Fibroblast of the aortic adventitia (primary cell): Measurements from ENCODE around the gene DBNDD2. TPM values are rescaled to one million over a fixed set of nuclear protein-coding genes. Genes with fewer than 3 reads are reported as not detected.

Experiments
- DNase-seq: peaks from one replicate; pipeline ENCODE4 v3.0.0-alpha.2; 2010; ENCODE audit warnings: low read depth
- H3K4me3 ChIP-seq: 2 replicates; pipeline ENCODE4 v1.5.1; 2011; ENCODE audit warnings: low read depth, mild to moderate bottlenecking, control low read depth, low read length, moderate library complexity
- total RNA-seq: library from RNA; depleted of rRNA; stranded (reverse); fragments of >200 nt; gene quantifications from 2 replicates; pipeline ENCODE4 v1.2.3, GENCODE V29; 2012; ENCODE audit warnings: low replicate concordance
- TF ChIP-seq, protein P1 (sequence below): IDR thresholded peaks from 2 replicates; pipeline ENCODE4 v1.5.1; 2011; ENCODE audit warnings: mild to moderate bottlenecking, low read length, control low read depth, inconsistent platforms; ENCODE audit not compliant: insufficient read depth

Gene DBNDD2
- total RNA-seq, 1 donor = 4.6 TPM

DNA sequence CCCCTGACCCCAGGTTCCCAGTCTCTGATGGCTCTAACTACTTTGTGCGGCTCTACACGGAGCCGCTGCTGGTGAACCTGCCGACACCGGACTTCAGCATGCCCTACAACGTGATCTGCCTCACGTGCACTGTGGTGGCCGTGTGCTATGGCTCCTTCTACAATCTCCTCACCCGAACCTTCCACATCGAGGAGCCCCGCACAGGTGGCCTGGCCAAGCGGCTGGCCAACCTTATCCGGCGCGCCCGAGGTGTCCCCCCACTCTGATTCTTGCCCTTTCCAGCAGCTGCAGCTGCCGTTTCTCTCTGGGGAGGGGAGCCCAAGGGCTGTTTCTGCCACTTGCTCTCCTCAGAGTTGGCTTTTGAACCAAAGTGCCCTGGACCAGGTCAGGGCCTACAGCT is 17.5 kb downstream of the DBNDD2 start:
- TF ChIP-seq, protein P1, sequence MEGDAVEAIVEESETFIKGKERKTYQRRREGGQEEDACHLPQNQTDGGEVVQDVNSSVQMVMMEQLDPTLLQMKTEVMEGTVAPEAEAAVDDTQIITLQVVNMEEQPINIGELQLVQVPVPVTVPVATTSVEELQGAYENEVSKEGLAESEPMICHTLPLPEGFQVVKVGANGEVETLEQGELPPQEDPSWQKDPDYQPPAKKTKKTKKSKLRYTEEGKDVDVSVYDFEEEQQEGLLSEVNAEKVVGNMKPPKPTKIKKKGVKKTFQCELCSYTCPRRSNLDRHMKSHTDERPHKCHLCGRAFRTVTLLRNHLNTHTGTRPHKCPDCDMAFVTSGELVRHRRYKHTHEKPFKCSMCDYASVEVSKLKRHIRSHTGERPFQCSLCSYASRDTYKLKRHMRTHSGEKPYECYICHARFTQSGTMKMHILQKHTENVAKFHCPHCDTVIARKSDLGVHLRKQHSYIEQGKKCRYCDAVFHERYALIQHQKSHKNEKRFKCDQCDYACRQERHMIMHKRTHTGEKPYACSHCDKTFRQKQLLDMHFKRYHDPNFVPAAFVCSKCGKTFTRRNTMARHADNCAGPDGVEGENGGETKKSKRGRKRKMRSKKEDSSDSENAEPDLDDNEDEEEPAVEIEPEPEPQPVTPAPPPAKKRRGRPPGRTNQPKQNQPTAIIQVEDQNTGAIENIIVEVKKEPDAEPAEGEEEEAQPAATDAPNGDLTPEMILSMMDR = no peak
- no peak overlapping the region for H3K4me3 ChIP-seq
- DNase-seq = no peak

DNA sequence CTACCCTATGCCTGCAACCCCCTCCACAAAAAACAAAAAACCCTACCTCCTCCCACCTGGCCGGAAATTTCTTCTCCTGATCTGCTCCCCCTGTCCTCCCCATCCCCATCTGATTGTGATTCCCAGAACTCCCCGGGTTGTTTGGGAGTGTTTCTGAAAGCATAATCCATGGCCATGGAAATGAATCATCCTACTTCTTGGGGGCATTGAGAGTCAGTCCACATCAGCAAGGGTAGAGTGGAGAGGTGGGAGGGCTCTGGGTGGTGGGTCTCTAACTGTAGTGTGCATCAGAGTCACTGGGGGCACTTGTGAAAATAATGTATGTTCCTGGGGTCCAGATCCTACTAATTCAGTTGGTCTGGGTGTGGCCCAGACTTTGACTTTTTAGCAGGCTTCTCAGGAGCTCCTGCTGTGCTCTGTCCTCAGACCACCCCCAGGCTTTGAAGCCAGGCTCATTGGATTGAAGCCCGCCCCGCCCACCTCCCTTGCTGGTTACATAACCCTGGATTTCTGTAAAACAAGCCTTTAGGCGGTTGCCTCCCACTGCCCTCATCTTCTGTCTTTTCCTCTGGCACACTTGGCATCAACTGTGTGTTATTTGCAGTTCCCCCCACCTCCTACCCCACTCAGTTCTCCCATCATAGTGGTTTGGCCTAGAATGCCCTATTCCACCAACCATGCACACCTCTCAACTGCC is 18.4 kb downstream of the DBNDD2 start:
- no peak for DNase-seq
- TF ChIP-seq, protein P1 = no peak
- no peak overlapping the region for H3K4me3 ChIP-seq

DNA sequence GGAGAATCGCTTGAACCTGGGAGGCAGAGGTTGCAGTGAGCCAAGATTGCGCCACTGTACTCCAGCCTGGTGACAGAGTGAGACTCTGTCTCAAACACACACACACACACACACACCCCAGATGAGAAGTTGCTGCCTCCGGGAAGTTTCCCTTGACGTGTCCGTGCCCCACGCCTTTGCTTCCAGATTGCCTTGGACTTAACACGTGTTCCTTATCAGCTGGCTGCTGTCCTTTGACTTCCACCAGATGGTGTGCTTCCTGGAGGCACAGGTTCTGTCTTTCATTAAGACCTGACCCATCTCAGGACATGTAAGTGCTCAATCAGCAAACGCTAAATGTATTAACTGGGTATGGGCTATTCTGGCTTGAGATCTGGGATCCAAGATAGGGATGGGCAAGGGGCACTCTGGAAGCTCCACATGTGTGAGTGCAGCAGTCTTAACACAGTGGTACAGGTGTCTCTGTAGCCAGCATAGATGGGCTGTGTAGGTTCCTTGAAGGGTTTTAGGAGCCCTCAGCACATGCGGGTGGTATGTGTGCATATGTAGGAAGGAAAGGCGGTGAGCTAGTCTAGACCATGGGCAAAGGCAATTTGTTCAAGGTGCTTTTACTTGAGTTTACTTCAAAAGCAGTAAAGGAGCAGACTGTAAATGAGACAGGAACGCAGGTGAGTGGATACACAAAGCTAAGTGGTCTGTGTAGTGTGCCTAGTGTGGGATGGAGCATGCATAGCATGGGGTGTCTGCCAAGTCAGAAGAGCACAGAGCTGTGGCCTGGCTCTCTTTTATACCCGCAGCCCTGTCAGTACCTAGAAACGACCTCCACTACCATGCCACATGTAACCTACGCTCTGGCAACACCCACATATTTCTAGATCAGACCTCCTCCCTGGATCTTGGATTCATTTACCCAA is 19.4 kb downstream of the DBNDD2 start:
- TF ChIP-seq, protein P1 = no peak
- DNase-seq = peak; percentile 43

DNA sequence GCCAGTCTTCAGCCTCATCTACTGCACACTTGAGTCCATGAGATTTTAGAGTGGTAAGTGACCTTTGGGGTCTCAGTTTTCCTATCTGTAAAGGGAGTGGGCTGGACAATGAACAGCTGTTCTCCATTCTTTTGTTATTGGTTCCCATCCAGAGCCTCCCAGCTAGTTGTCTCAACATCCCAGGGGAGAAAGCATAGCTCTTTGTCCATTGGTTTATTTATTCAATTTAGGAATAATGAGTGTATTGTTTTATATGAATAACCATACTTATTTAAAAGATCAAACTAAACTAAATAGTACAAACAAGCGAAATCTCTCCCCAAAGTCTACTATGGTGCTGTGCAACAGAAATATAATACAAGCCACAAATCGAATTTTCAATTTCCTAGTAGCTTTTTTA is 21.5 kb downstream of the DBNDD2 start:
- H3K4me3 ChIP-seq = no peak overlapping the region
- TF ChIP-seq, protein P1 = no peak
- DNase-seq = no peak

More for the DNA sequence above, 19.4 kb downstream of the DBNDD2 start:
- H3K4me3 ChIP-seq = no peak overlapping the region

DNA sequence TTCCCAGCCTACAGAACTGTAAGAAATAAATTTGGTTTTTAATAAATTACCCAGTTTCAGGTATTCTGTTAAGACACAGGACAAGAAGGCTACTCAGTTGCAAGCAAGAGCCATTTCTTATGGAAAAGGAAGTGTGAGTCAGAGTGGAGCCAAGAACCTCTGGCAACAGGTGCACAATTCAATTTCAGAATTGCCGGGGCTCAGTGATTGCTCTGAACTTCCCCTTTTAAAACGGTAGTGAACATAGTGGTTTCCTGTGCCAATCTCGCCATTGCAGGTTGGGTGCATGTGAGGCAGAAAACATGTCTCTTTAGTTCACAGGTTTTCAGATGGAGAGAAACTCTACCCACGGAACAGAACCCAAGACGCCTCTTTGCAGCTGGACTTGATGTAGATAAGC is 24.2 kb downstream of the DBNDD2 start:
- H3K4me3 ChIP-seq = no peak overlapping the region
- TF ChIP-seq, protein P1 = no peak
- DNase-seq = no peak

DNA sequence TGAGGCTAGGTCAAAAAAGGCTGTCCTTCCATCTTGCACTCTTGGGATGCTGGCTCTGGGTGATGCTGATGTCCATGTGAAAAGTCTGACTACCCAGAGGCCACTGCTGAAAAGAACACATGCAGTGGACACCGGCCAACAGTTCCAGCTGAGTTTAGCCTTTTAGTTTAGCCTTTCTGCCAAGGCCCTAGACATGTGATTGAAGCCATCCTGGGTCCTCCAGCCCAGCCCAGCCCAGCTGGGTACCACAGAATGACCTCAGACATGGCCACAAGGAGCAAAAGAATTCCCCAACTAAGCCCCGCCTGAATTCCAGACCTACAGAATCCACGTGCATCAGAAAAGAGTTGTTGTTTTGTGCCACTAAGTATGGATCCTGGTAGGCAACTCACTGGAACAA is 25.2 kb downstream of the DBNDD2 start:
- peak; percentile 88 for DNase-seq
- TF ChIP-seq, protein P1 = no peak
- no peak overlapping the region for H3K4me3 ChIP-seq
